ENCODE data around the gene NT5C1B.

- TF ChIP-seq POLR2A (IDR thresholded peaks at IDR 0.05): no peak
- no peak for TF ChIP-seq CTCF (IDR thresholded peaks at IDR 0.05)
These were observed at the start of gene NT5C1B for GRCh38 chr2:18589354-18589753.
